ENCODE results near the gene TMEM50B. TPM values are rescaled to one million over a fixed set of nuclear protein-coding genes. Genes with fewer than 3 reads are reported as not detected.
"Not testable (repeated sequence)": the region's sequence is repeated elsewhere in the genome, so short reads cannot be mapped to it uniquely, and the experiment has no call there.

The TMEM50B gene
- total and polyA plus RNA-seq, 12 donors, result 27.7 to 122 (median 47.0) TPM

- Histone ChIP-seq H3K36me3 (replicated peaks in 1 of 2) (no peaks in the 10 kb centered on the region), H3K9me3 (replicated peaks in 1 of 3) (no peaks in the 10 kb centered on the region), H3K4me1 (replicated peaks in 1 of 2) (peaks cover 11 to 15% of the 10 kb centered on the region in 2 donors), H3K4me3 (no peak overlapping the region), H3K27me3 (no peaks in the 10 kb centered on the region), H3K27ac (peak overlapping the region in 1 of 5 donors; percentile 1)
- 95 to 100% (median 96%) methylated on average over 2 of the region's 2 CpGs for WGBS, 4 donors
- DNase-seq, result no peak
- TF ChIP-seq POLR2A (IDR thresholded peaks at IDR 0.05) (no peak), CTCF (IDR thresholded peaks at IDR 0.05) (no peak)
- intact Hi-C loops (cut with DNase I), result no loop called here
Observed at GRCh38 chr21:33470701-33471100, 9.1 kb downstream of the TMEM50B start.

GRCh38 chr21:33469183-33469582, 10.6 kb downstream of the TMEM50B start:
- 92 to 95% (median 93%) methylated on average over 4 of the region's 4 CpGs for WGBS, 4 donors

GRCh38 chr21:33461538-33462250, 18.1 kb downstream of the TMEM50B start:
- peak in 1 of 7 donors; percentile 2 for DNase-seq
- TF ChIP-seq POLR2A (IDR thresholded peaks at IDR 0.05), result no peak
- TF ChIP-seq CTCF (IDR thresholded peaks at IDR 0.05), result no peak
- H3K4me3 ChIP-seq, result no peak overlapping the region
- H3K27ac ChIP-seq, result no peak overlapping the region
- intact Hi-C loops (cut with DNase I), result no loop called here
- 92 to 96% (median 94%) methylated on average over 5 of the region's 5 CpGs for WGBS, 4 donors
- peaks cover 0 to 30% of the 10 kb centered on the region in 2 donors for H3K36me3 ChIP-seq (replicated peaks in 1 of 2)
- no peaks in the 10 kb centered on the region for H3K9me3 ChIP-seq (replicated peaks in 1 of 3)
- no peaks in the 10 kb centered on the region for H3K4me1 ChIP-seq (replicated peaks in 1 of 2)
- H3K27me3 ChIP-seq, result no peaks in the 10 kb centered on the region

More at GRCh38 chr21:33469183-33469582, 10.6 kb downstream of the TMEM50B start:
- intact Hi-C loops (cut with DNase I); H3K9me3 ChIP-seq (replicated peaks in 1 of 3); H3K27me3 ChIP-seq; H3K4me3 ChIP-seq; DNase-seq; H3K36me3 ChIP-seq (replicated peaks in 1 of 2); H3K27ac ChIP-seq: not testable (repeated sequence)
- peaks cover 11 to 15% of the 10 kb centered on the region in 2 donors for H3K4me1 ChIP-seq (replicated peaks in 1 of 2)

- no peaks in the 10 kb centered on the region for H3K9me3 ChIP-seq (replicated peaks in 1 of 3)
- H3K4me3 ChIP-seq, result no peak overlapping the region
- no peaks in the 10 kb centered on the region for H3K27me3 ChIP-seq
- no peak overlapping the region for H3K27ac ChIP-seq
- no peak for DNase-seq
- peaks cover 0 to 38% of the 10 kb centered on the region in 2 donors for H3K36me3 ChIP-seq (replicated peaks in 1 of 2)
- 92 to 98% (median 97%) methylated on average over 3 of the region's 3 CpGs for WGBS, 4 donors
- intact Hi-C loops (cut with DNase I), result no loop called here
- TF ChIP-seq CTCF (IDR thresholded peaks at IDR 0.05), result no peak
- no peaks in the 10 kb centered on the region for H3K4me1 ChIP-seq (replicated peaks in 1 of 2)
Observed at GRCh38 chr21:33458861-33459260, 20.9 kb downstream of the TMEM50B start.
